ENCODE data around the gene GRAP2.
A peak's percentile ranks its signal among the peaks of the same experiment; 100 is the strongest.

The GRAP2 gene

DNA sequence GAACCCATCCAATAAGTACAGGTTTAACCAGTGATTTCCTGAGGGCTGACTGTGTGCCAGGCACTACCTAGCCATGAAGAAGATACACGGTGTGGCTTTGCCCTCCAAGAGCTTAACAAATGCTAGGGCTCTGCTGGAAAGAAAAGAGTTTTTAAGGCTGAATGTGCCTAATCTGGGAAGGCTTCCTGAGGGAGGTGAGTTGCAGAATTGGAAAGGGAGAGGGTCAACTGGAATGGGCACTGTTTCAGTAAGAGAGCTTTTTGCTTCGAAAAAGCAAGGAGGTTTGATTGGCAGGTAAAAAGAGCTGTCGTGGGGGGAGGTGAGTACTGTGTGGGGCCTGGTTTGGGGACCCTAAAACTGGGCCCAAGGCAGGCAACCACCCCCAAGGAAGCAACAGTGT lies 96.5 kb downstream of the GRAP2 start:
- DNase-seq, result no peak

DNA sequence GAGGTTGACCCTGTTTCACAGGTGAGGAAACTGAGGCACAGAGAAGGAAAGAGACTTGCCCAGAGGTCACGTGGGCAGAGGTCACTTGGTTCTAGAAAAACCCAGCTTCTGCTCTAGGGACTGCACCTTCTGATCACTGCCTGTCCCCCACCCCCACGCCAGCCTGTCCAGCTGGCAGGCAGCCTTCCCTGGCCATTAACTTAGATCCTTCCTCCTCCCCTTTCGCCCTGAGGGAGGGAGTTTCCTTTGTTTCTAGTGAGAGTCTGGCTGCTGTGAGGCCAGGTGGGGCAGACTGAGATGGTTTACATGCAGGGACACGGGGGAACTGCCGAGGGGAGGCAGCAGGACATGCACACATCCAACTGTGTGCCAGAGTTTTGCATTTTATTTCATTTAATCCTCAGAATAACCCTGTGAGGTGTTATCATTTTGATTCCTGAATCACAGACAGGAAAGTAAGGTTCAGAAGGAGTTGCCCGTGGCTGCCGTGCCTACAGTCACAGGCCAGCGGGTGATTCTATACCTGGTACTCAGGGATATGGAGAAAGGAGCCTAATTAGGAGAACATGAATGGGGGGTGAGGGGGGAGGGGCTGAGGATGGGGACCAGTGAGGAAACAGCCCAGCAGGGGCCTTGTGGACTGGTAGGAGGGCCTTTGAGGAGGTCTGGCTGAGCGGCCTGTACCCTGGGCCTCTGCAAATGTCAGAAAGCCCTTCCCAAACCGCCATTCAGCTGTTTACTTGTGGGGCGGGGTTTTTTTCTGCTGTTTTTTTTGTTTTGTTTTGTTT lies 97.2 kb downstream of the GRAP2 start:
- DNase-seq, result no peak

DNA sequence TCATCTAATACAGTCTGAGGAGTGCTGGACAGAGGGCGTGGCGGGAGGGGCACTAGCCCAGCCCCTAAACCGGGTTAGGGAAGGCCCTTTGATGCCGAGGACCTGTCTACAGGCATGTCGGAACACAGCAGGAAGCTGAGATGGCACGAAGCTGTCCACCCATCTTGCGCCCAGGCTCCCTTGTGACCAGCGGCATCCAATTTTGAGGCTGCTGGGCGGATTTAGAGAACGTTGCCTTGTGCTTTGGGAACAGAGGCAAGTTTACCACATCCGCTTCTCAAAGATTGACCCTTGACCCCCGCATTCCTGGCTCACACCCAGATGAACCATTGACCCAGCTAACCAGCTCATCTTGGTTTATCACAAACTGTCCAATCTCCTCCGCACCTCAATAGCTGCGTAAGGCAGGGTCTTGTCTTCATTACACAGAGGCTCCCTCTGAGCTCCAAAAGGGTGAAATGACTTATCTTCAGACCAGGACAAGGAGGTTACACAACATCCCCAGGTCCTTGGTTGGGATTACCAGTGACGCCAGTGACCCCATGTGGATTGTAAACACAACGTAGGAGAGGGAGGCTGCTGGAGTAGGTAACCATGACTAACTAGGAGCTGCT lies 98.4 kb downstream of the GRAP2 start:
- DNase-seq, result no peak

DNA sequence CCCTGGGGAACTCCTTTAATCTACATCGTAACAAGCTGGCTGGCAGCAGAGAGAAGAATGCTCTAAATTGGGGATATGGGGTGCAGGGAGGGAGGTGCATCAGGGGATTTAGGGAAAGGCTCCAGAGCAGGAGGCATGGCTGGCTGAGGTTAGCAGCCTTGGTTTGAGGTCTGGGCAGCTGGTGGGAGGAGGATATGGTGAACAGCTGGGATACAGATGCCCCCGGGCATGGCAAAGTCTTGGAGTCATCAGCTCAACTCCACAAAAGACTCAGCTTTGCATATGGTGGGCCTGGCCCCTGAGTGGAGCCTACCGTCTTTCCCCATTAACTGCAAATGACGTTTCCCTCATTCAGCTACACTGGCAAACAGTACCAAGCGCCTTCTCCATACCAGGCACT lies 99.3 kb downstream of the GRAP2 start:
- DNase-seq, result no peak

DNA sequence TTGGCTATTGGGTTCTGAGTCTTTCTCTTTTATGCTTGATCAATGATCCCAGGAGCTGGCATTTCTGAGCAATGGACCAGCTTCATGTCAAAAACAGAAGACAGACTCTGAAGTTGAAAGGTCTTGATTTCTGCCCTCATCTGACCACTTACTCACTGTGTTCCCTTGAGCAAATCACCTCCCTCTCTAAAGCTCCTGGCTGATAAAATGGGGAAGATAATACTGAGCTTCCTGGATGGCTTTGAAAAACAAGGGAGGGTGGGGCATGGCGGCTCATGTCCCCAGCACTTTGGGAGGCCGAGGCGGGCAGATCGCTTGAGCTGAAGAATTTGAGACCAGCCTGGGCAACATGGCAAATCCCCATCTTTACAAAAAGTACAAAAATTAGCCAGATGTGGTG lies 100.2 kb downstream of the GRAP2 start:
- peak; percentile 5 for DNase-seq

DNA sequence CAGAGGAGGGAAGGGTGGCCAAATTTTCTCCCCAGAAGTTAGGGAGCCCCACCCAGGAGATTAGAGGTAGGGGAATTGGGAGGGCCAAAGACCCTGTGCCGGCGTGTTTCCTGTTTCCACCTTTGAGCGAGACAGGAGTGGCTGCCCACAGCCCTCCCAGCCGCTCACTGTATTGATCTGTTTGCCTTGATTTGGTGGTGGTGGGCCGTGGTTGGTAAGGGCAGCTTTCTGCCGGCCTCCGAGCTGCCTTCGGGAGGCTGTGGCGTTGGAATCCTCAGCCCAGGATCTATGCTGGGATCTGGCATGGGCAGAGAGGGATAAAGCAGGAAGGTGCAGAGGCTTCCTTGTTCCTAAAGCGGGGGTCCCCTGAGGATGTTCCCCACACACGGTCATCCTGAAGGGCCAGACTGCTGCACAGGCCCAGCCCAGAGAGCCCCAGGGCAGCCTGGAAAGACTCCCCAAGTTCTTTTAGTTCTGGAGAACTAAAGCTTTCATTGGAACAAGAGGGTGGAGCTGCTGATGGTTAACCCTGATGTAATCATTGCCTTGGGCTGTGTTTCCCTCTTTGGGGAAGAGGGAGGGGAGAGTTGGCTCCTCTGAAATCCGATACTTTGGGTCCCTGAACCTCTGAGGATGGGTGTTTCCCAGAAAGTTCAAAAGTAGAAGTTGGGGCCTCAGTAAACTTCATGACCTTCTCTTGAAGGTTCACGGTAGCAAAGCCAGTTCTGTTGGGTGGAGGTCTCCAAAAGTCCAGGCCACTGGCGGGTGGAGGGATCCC lies 101.1 kb downstream of the GRAP2 start:
- DNase-seq, result no peak

DNA sequence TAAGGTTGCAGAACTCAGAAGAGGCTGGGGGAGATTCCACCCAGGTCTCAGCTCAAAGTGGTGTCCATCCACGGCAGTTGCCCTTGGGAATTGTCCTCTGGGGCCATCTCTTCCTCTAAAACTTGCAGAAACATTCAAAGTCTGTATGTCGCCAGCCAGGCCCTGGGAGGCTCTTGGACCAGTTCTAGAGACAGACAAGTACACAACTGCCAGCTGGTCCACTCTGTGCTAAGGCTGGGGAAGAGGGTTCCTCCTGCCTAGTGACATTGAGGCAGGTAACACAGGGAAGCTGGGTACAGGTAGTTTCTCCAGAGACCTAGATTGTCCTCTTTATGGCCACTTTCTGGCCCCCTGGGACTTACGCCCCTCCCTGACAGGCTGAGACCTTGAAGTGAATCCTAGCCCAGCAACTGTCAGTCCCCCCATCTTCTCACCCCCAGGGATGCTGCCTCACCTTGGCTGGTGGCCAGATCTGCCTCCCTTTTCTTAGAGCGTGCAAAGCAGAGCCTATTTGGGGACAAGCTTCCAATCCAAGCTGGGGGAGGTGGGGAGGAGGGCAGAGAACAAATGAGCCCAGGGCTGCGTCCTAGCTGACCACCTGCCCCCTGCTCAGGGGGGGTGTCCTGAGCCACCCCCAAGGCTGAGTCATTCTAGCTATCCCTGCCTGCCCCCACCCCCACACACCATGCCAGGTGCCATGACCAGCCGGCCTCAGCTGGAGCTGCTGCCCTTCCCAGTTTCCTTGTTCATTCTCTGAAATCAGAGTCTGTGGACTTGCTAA lies 102.2 kb downstream of the GRAP2 start:
- DNase-seq, result no peak

DNA sequence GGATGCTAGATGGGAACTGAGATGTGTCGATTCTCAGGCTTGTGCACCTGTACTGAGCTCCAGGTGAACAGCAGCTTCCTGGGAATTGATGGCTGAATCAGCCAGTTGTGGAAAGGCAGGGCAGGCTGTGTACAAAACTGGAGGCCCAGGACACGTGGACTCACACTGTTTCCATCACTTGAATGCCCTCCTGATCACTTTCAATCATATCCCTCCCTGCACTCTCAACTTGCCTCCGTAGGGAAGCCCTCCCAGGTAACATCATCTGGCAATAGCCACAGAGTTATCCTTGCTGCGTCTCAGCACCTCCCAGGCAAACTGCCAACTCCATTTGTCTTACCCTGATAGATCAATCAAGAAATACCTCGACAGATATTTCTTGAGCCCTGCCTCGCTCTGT lies 104.0 kb downstream of the GRAP2 start:
- no peak for DNase-seq

DNA sequence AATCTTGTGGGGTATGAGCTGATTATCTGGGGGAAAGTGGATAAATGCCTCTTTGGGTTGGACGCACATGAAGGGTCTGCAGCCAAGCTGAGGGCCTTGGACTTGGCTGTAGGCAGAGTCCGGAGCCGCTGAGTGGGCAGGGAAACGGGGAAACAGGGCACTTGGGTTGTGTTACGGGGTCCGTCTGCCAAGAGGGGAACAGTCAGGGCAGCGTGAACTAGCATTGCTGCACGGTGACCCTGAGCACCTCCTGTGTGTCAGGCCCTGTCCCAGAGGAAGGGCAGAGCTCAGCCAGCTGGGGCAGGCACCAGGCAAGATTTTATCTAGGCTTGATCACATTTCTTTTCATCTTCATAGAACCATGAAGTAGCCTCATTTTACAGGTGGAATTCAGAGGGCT lies 105.8 kb downstream of the GRAP2 start:
- no peak for DNase-seq

DNA sequence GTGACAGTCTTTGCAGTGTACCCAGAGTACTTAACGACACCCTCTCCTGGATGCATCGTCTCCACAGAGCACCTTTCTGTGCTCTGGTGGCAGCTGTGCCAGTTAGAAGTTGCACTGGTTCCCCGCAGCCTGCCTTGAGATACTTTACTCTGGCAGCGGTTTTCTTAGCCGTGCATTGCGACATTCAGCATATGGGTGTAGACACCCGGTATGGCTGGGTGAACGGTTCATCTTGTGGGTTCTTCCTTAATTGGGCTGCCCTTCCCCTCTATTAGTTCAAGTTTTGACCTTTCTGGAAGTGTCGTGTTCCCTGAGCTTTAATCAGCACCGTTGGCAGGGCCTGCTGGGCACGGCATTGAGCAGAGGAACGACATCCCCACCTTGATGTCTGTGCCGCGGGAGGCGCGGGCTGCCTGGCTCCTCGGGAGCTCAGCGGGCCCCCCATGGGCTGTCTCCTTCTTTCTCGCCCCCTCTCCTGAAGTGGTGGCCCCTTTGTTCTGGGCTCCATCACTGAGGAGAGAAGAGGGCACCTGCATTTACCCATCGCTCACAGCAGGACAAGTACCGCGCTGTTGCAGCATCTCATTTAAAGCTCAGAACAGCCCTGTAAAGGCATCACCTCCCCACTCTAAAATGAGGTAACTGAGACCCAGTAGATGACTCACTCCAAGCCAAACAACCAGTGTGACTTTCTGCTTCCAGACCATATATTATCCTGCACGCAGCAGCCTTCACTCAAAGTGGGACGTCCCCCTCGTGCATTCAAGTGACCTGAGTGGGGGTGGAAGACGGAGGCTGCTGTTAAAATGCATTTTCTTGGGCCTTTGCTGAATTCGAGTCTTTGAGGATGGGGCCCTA lies 107.2 kb downstream of the GRAP2 start:
- peak; percentile 13 for DNase-seq

DNA sequence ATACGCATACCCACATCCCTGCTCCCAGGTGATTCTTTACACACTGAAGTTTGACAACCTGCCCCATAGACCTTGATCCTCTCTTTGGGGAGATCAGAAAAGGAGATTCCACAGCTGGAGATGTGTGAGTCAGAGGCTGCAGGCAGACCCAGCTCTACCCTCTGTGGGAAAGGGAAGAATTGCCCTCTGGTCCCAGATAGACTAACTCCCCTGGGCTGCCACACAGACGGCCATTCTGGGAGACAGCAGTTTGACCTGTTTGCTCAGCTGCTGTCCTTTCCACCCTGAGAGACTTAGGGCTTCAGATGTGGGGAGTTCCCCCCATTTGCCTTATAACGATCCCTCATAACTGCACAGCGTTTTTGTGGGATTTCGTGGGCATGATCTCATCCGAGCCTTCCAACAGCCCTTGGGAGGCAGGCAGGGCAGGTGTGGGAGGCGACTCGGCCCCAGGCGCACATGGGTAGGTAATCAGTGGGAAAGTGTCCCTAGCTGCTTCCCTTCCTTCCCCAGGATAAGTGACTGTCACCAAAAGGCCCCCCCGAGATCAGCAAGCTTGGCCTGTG lies 107.9 kb downstream of the GRAP2 start:
- DNase-seq, result peak; percentile 20

DNA sequence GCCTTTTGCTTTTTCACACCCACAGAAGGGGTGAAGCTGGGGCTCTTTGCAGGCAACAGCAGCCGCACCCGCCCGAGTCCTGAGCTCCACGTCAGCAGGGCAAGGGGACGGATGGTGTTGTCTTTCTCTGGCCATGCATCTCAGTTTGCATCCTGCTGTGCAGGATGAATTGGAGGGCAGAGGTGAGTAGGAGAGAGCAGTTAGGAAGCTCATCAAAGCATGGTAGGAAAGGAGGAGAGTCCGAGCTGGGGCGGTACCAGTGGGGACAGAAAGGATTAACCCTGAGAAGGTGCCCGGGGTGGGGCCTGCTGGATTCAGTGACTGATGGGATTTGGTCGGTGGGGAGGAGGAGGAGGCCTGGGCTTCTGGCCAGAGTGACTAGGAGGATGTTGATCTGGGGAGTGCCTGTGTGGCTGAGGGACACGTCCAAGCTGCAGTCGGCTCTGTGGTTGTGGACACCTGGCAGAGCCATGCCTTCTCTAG lies 108.4 kb downstream of the GRAP2 start:
- DNase-seq, result peak; percentile 37

DNA sequence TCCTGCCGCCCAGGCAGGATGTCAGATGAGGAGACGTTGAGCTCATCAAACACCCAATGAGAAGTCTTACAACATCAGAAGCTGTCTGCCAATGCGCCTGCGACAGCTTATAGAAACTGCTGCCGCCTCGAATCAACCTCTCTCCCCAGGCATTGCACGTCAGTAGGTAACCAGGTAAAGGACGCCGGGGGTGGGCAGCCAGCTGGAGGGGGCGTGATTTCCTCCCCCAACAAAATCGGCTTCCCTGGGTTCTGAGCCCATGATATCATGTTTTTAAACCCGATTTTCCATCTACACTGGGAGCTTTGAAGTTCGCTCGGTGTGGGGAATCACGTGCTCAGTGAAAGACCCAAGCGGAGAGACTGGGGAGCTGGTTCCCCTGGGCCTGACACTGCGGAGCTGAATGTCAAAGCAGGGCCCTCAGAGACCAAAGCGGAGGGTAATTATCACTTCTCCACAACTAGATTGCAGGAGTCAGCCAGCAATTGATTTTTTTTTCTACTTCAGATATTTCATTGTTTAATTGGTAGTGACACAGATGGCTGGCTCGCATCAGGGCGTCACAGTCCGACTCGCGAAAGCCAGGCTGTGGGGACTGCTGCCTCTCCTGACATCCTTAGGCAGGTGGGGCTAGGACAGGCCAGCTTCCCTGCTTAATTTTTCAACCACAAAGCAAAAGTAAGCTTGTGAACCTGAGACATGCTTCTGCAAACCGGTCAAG lies 109.2 kb downstream of the GRAP2 start:
- DNase-seq, result peak; percentile 2

DNA sequence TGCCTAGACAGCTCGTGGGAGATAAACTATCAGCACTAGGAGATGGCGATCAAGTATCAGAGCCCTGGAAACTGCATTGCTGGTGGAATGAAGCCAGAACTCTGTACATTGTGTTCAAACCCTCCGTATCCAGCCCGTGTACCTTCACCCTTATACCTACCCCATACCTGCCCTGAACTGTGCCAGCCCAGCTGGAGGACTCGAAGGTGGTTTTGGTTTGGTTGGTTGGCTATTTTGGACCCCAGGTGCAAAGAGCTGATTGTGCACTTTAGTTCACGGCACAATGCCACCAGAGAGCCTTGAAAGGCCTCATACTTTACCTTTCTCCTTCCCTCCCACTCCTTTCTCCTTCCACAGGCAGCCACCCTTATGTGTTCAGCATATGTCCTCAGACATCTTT lies 109.9 kb downstream of the GRAP2 start:
- DNase-seq, result peak; percentile 1

DNA sequence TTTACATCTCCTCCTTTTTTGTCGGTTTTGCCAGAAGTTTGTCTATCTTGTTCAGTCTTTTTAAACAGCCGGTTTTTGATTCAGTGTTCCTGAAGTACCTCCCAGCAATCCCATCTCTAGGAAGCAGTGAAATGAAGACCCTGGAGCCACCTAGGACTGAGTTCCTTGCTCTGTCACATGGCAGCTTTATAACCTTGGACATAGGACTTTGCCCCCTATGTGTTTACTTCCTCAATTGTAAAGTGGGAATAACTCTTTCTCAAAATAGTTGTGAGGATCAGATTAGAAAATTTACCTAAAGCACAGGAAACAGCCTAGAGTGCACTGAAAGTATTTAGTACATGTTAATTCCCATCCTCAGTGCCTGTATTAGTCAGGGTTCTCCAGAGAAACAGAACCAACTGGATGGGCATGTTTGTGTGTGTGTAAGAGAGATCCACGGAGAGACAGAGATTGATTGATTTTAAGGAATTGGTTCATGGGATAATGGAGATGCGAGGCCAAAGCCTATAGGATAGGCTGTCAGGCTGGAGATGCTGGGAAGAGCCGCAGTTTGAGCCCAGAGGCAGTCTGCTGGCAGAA lies 113.9 kb downstream of the GRAP2 start:
- DNase-seq, result no peak

DNA sequence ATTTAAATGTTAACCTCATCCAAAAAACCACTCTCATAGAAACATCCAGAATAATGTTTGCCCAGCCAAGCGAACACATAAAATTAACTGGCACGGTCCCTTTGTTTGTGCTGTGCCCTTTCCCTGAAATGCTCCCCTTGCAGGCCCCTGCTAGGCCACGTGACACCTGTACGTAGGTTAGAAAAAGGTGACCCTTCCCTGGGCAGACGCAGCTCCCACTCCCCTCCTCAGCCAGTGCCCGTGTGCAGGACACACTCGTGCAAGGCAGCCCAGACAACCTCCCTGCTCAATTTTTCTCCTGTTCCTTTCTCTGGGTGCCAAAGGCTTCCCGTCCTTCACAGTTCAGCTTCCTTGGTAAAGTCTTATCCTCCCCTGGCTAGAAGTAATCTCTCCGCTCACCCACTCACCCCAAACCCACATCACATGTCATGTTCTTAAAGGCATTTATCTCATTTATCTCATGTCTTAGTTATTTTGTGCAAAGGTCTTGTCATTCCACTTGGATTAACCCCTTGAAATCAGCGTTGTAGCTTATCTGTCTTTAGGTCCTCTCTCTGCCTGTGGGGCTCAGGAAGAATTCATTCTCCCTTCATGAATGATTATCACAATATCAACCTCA lies 114.6 kb downstream of the GRAP2 start:
- DNase-seq, result no peak

DNA sequence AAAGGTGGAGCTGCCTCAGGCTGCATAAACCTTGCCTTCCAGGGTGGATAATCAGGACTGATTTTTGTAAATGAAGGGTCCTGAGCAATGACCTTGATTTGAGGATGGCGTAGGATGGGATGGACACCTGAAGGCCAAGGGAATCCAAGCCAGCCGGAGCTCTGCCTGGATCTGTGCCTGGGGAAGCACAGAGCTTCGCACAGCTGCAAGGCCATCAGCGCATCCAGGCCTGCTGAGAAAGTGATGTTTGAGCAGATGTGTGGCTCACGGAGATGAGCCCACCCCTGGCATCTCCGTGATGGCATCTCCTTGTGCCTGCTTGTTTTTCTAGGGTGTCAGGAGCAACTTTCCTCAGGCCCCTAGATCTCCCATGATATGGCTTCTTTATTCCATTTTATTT lies 117.2 kb downstream of the GRAP2 start:
- DNase-seq, result peak; percentile 15

DNA sequence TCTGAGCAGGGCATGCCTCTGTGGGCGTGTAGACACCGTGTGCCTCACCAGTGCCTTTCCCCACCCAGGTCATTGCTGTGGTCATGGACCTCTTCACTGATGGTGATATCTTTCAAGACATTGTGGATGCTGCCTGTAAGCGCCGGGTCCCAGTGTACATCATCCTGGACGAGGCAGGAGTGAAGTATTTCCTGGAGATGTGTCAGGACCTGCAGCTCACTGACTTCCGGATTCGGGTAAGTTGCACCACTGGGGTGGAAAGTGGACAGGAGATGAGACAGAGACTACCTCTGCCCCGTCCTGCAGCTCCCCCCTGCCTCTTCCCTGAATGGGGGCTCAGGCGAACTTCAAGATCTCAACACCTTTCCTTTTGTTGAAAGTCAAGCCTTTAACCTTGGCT lies 118.2 kb downstream of the GRAP2 start:
- DNase-seq, result peak; percentile 12

DNA sequence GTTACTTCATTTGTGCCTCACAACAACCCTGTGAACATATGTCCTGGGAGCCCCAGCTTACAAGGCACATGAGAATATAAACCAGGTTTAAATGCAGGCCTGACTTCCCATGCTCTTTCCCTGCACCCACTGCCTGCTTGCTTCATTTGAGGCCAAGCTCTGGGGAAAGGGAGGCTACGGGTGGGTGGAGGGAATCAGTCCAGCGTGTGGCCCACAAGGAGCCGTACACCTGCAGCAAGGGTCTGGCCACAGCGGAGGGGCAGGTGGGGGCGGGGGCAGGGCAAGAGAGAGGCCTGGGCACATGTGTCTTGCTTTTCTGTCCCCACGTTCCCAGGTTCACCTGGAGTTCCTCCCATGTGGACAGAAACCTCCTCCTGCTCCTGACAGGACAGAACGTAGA lies 120.1 kb downstream of the GRAP2 start:
- DNase-seq, result peak; percentile 32

DNA sequence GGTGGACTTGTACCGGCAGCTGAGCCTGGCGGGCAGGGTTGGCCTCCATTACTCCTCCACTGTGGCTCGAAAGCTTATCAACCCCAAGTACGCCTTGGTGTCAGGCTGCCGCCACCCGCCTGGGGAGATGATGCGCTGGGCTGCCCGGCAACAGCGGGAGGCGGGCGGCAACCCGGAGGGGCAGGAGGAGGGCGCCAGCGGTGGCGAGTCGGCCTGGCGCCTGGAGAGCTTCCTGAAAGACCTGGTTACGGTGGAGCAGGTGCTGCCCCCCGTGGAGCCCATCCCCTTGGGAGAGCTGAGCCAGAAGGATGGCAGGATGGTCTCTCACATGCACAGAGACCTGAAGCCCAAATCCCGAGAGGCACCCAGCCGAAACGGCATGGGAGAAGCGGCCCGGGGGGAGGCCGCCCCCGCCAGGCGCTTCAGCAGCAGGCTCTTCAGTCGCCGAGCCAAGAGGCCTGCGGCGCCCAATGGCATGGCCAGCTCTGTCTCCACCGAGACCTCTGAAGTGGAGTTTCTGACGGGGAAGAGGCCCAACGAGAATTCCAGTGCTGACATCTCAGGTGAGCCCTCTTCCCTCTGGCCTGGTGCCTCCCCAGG lies 120.6 kb downstream of the GRAP2 start:
- DNase-seq, result peak; percentile 15
